Vagina (tissue), 2 donors: ENCODE results near the gene SCN8A.

Experiments
- CTCF ChIP-seq, 3 experiments: fragments of 450-650 bp in 2 of 3; fragments of 200-600 bp in 1 of 3; sonication (generic) in 1 of 3; IDR thresholded peaks; one replicate each; pipeline ENCODE4 v1.5.1; 2017 to 2019; ENCODE audit warnings: antibody characterized with exemption in 3 of 3, mild to moderate bottlenecking in 2 of 3, moderate library complexity in 2 of 3
- POLR2AphosphoS5 ChIP-seq, 2 donors: sonication (generic); formaldehyde crosslinking; IDR thresholded peaks; one replicate each; pipeline ENCODE4 v1.9.0; 2017; ENCODE audit warnings: antibody characterized with exemption in 2 of 2, mild to moderate bottlenecking in 2 of 2, low read depth in 1 of 2; ENCODE audit not compliant: insufficient read depth in 1 of 2

- TF ChIP-seq CTCF (IDR thresholded peaks at IDR 0.05) (no peak), POLR2AphosphoS5 (IDR thresholded peaks at IDR 0.05; ENCODE audit: insufficient read depth in 1 of 2, low read depth in 1 of 2) (no peak)
Observed at GRCh38 chr12:51653431-51653830, 62.4 kb downstream of the SCN8A start.
